T-helper 2 cell (primary cell): ENCODE data around the gene DYRK1B.
A peak's percentile ranks its signal among the peaks of the same experiment; 100 is the strongest.

Experiments used
- DNase-seq, 5 experiments: peaks; one replicate each; pipeline versions ENCODE4 v3.0.0 to v3.0.0-alpha.2; 2012 to 2022

DYRK1B gene

GRCh38 chr19:39852882-39853281 is 18.9 kb upstream of the DYRK1B start:
- DNase-seq: no peak

DNA sequence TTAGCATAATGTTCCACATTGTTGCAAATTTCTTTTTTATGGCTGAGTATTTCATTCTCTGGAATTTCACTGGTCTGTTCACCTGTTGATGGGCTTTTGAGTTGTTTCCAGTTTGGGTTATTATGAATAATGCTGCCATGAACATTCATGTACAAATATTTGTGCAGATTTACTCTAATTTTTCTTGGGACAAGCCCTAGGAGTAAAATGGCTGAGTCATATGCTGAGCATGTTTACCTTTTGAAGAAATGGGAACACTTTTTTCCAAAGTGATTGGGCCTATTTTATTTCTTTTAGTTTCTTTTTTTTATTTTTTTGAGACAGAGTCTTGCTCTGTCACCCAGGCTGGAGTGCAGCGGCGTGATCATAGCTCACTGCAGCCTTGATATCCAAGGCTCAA is 16.9 kb upstream of the DYRK1B start:
- no peak for DNase-seq

GRCh38 chr19:39848392-39848791 is 14.4 kb upstream of the DYRK1B start:
- DNase-seq: no peak

- DNase-seq: no peak
These were observed 13.6 kb upstream of the DYRK1B start for GRCh38 chr19:39847525-39847924.

DNA sequence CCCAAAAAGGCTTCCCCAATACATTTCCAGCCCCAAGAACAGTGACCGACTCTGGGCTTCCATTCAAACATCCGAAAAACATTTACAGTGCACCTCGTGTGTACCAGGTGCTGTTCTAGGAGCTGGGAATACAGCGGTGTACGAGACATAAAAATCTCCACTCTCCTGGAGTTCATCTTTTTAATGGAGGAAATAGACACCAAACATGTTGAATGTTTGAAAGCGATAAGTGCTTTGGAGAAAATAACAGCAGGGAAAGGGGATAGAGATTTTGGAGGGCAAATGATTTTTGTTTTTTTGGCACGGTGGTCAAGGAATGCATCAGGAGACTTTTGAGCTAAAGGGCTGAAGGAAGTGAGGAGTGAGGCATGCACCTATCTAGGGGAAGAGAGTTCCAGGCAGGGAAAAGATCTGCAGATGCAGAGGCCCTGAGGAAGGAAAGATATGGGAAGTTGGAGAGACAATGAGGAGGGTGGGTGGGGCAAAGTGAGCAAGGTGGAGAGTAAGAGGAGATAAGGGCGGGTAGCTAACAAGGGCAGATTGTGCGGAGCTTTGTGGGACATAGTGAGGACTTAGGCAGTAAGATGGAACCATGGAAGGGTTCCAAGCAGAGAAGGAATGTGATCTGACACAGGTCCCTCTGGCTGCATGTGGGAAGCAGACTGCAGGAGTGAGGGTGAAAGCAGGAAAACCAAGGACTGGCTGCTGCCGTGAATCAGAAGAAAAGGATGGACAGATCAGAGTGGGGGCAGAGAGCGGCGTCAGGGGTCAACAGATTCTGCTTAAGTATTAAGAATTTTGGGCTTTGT is 12.9 kb upstream of the DYRK1B start:
- DNase-seq: no peak

DNA sequence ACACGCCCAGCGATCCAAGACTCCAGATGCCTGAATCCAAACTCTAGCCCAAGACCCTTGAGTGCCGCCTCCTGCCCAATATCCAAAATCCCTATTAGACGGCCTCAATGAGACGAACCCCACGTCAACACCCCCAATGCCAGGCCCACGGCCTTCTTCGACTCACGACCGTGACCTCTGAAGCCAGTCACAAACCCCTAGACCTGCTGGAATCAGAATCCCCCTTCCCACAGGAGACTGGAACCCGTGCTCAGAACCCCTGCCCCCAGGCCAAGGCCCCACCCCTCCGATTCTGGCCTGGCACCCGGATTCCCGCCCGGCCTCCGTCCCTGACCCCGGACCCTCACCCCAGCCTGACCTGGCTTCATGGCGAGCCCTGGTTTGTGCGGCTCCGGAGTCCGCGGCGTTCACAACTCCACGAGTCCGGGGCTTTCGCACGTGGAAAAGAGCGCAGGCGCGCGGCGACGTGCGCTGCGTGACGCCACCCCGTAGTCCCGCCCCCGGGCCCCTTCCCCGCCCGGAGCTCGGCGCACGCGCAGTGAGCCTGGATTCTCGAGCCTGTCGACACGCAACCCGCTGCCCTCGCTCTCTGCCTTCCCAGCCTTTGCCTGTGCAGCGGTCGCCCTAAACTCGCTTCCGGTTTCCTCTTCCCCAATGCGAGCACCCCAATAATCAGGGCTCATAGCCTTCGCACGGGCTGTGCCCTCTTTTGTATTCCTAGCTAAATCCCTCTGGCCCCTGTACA is 12.1 kb upstream of the DYRK1B start, which contains the start of gene FBL:
Gene FBL, minus strand, starts transcription at position 447 of the 745 bp plus-strand sequence. Its CDS starts 79 bp downstream, at position 368.
- peak; percentile 92 to 97 (median 96) for DNase-seq

GRCh38 chr19:39845584-39845932 is 11.6 kb upstream of the DYRK1B start:
- DNase-seq: no peak

- DNase-seq: peak in 1 of 5 experiments; percentile 44
These were observed 11.2 kb upstream of the DYRK1B start for GRCh38 chr19:39845172-39845571.

DNA sequence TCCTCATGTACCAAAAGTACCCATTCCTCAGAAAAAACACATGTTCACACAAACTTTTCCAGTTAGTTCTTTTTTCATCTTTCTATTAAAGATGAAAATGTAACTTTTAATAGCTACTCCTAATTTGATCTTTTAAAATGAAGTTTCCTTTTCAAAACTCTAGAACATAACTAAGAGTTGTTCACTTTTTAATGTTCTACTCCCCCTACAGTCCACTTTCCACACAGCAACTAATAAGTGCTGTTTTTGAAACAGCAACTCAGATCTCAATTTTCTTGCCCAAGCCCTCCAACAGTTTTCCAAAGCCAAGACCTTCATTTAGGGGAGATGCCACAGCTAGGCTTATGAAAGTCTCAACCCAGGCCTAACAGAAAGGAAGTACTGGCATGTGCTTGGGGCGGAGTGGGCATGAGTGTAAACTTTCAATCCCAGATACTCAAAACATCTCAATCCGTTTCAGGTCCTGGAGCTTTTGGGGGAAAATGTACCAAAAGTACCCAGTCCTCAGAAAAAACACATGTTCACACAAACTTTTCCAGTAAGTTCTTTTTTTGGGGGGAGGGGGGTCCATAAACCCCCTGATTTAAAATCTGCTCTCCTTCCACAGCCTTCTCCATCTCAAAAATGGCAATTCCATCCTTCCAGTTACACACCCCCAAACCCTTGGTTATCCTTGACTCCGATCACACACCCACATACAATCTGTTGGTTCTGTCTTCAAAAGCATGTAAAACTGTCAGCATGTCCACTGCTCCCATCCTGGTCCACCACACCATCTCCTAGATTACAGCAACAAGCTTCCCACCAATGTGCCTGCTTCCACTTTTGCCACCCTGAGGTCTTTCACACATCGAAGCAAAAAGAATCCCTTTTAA is 10.2 kb upstream of the DYRK1B start:
- DNase-seq: peak in 1 of 5 experiments; percentile 66

DNA sequence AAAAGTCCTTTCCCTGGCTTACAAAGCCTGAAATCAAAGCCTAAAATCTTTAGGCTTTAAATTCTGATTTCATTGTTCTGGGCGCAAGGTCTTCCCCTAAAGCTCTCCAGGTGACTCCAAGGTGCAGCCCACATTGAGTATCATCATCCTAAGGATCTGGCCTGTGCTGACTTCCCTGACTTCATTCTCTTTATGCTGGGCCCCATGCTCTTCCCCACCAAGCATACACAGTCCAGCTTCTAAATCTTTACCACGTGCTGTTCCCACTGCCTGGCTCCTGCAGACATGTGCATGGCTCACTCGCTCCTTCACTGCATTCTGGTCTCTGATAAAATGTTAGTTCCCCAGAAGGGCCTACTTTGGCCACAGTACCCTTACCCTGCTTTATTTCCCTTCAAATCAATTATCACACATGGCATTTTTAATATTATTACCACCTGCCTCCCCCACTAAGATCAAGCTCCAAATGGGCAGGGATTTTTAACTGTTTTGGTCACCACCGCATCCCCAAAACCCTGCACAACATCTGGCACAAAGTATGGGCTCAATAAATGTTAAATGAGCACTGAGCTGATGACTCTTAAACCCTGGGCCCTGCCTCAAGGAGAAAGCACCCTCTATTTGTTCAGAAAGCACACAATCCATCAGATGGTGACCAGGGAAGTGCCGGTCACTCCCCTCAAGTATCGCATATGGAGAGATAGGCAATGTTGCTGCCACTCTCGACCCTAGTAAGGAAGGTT is 8.9 kb upstream of the DYRK1B start:
- no peak for DNase-seq

- no peak for DNase-seq
These were observed 7.1 kb upstream of the DYRK1B start for GRCh38 chr19:39841041-39841440.

DNA sequence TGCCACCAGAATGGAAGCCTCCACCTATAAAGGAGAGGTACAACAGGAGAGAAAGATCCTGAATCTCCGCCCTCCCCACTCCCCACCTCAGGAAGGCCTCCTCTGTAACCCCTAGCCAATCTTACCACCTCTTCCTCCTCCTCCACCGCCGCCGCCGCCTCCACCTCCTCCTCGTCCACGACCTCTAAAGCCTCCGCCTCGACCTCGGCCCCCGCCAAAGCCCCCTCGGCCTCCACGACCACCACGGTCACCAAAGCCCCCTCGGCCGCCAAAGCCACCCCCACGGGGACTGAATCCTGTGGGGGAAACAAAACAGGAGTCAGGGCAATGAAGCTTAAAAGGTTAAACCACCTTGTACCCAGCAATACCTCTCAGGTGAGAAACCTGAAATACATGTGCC is 6.5 kb upstream of the DYRK1B start:
- DNase-seq: no peak

- no peak for DNase-seq
These were observed 5.8 kb upstream of the DYRK1B start for GRCh38 chr19:39839678-39840327.

- no peak for DNase-seq
These were observed 4.6 kb upstream of the DYRK1B start for GRCh38 chr19:39838569-39838968.

DNA sequence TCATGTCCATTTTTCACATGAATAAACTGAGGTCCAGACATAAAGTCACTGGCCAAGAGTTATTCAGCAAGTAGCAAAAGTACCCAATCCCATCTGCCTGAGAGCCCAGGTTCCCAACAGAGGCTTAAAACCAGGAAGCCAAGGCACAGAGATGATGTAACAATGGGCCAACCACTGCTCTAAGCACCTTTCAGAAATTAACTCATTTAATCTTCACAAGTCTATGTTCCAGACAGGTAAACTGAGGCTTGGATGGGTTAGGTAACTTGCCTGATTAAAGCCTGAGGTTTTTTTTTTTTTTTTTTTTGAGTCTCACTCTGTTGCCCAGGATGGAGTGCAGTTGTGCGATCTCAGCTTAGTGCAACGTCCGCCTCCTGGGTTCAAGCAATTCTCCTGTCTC is 4.0 kb upstream of the DYRK1B start:
- DNase-seq: no peak

DNA sequence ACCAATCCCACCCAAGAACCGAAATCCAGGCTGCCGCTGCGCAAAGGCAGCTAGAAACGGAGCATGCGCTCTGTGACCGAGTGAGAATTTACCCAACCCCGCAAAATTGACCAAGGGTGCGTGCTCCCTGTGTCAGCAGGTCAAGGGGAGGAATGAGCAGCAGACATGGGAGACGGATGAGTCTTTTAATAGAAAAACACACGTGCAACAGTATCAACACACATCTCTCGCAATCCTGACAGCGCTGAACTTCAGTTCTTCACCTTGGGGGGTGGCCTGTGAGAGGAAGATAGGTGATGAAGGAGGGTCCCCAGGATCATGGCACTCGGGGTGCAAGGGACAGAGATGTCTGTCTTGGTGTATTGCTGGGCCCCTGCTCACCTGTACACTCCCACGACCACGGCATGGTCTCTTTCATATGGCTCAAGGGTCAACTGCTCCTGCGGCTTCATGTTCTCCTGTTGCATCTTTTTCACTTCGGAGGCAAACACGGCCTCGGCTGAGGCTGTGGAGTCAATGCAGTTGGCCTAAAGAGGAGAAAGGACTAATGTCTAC is 402 bp upstream of the DYRK1B start:
- no peak for DNase-seq

- no peak for DNase-seq
These were observed 850 bp downstream of the DYRK1B start for GRCh38 chr19:39833160-39833463.

- no peak for DNase-seq
These were observed 1.4 kb downstream of the DYRK1B start for GRCh38 chr19:39832341-39833083.

DNA sequence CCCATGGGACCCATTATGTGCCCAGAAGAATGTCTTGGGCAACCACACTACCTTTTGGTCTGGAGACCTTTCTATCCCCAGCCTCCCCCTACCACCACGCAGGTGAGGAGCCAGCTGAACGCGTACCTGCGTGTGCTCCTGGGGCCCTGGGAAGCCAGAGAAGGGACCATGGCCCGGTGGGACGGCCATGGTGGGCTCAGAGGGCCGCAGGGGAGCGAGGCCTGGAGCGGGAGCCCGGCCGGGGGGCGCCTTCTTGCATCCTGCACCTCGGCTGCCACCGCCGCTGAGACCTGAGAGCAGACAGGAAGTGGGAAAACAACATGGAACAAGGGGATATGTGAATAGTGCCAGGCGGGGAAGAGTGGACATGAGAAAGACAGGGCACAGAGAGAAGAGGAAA is 2.3 kb downstream of the DYRK1B start:
- DNase-seq: no peak

DNA sequence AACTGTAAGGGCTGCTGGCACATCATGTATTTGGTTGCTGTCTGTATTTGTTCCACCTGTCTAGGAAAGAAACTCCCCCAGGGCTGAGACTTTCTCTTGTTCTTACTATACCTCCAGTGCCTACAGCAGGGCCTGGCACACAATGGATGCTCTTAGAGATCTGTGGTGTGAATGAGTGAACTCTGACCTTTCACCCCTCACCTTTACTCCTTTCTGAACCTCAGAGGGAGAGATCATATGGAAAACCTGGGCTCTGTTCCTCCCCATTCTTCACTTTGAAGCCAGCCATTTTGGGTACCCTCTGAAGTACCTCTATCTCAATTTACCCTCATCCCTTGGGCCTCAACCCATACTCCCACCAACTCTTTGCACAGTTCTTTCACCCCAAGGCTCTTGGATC is 3.1 kb downstream of the DYRK1B start:
- no peak for DNase-seq

GRCh38 chr19:39830406-39830805 is 3.6 kb downstream of the DYRK1B start:
- DNase-seq: no peak
